Sigmoid colon (tissue), 4 donors: Measurements from ENCODE around the gene RAB27B.

Experiments
- EP300 ChIP-seq, 4 donors: sonication (generic); formaldehyde crosslinking; IDR thresholded peaks; one replicate each; pipeline ENCODE4 v1.6.1; 2017; ENCODE audit warnings: antibody characterized with exemption in 4 of 4
- POLR2A ChIP-seq, 2 donors: fragments of 450-650 bp; IDR thresholded peaks; one replicate each; pipeline ENCODE4 v1.6.1; 2016; ENCODE audit warnings: antibody characterized with exemption in 2 of 2, mild to moderate bottlenecking in 2 of 2, moderate library complexity in 2 of 2
- POLR2AphosphoS5 ChIP-seq, 4 donors: sonication (generic); formaldehyde crosslinking; IDR thresholded peaks; one replicate each; pipeline ENCODE4 v1.6.1; 2017; ENCODE audit warnings: antibody characterized with exemption in 4 of 4
- TF ChIP-seq, protein P1 (sequence below), 4 experiments: fragments of 450-650 bp in 3 of 4; fragments of 200-600 bp in 1 of 4; IDR thresholded peaks; one replicate each; pipeline ENCODE4 v1.5.1; 2016 to 2019; ENCODE audit warnings: antibody characterized with exemption in 4 of 4, mild to moderate bottlenecking in 3 of 4, moderate library complexity in 2 of 4

DNA sequence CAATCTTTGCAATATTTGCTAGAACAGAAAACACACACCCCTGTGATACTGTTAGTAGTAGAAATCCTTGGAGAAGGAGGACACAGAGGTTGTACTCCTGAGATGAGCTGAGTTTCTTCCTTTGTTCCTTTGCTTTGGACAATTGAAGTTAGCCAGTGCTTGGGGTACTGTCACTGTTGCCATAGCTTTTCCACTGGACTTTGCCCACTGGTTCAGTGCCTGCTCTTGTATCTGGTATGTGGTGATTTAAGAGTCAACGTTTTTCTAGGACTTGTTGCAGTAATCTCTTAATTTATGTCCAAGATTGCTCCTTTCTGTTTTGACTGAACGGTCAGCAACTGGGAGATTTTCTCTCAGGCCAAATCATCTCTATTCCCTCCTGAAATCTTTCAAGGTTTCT lies 26.1 kb upstream of the RAB27B start:
- TF ChIP-seq, protein P1, sequence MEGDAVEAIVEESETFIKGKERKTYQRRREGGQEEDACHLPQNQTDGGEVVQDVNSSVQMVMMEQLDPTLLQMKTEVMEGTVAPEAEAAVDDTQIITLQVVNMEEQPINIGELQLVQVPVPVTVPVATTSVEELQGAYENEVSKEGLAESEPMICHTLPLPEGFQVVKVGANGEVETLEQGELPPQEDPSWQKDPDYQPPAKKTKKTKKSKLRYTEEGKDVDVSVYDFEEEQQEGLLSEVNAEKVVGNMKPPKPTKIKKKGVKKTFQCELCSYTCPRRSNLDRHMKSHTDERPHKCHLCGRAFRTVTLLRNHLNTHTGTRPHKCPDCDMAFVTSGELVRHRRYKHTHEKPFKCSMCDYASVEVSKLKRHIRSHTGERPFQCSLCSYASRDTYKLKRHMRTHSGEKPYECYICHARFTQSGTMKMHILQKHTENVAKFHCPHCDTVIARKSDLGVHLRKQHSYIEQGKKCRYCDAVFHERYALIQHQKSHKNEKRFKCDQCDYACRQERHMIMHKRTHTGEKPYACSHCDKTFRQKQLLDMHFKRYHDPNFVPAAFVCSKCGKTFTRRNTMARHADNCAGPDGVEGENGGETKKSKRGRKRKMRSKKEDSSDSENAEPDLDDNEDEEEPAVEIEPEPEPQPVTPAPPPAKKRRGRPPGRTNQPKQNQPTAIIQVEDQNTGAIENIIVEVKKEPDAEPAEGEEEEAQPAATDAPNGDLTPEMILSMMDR (IDR thresholded peaks at IDR 0.05), result no peak
- TF ChIP-seq POLR2AphosphoS5 (IDR thresholded peaks at IDR 0.05), result no peak
- no peak for TF ChIP-seq POLR2A (IDR thresholded peaks at IDR 0.05)
- no peak for TF ChIP-seq EP300 (IDR thresholded peaks at IDR 0.05)
